Medulla oblongata (tissue), 1 donor: ENCODE data around the gene CCDC137.
"Not testable (repeated sequence)": the region's sequence is repeated elsewhere in the genome, so short reads cannot be mapped to it uniquely, and the experiment has no call there.

Source experiments
- DNase-seq: peaks from one replicate; pipeline ENCODE4 v3.0.0-alpha.2; 2015; ENCODE audit errors: extremely low spot score

CCDC137 gene

DNA sequence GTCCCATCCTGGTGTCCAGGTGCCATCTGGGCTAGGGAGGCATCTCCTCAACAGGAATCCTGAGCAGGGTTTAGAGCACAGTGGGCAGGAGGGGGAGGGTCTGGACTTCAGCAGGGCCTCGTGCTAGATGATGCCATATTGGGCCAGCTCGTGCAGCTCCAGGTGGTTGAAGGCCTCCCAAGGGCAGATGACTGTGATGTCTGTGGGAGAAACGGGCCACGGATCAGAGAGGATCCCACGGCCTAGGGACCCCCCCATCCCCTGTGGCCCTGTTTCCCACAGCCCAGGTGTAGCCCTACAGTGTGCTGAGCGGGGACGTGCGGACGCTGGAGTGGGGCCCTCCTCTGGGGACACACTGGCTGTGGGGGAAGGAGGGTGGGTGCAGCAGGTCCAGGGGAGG is 15.6 kb upstream of the CCDC137 start:
- no peak for DNase-seq

DNA sequence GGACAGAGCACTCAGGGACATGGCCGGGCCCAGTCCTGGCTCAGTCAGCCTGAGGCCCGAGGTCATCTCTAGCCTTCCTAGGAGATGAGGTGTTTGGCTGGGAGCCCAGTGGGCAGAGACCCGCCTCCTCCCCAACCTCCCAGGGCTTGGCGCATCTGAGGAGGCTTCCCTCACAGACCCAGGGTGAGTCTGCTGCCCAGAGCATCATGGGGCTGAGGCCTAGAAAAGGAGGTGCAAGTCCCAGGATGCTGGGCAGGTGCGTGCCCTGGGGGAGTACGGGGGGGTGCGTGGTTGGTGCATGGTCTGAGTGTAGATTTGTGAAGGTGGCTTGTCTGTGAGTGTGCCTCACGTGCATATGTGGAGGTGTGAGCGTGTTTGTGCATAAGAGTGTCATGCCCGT is 14.8 kb upstream of the CCDC137 start:
- no peak for DNase-seq

- no peak for DNase-seq
These were observed 13.4 kb upstream of the CCDC137 start for GRCh38 chr17:81652906-81653771.

DNA sequence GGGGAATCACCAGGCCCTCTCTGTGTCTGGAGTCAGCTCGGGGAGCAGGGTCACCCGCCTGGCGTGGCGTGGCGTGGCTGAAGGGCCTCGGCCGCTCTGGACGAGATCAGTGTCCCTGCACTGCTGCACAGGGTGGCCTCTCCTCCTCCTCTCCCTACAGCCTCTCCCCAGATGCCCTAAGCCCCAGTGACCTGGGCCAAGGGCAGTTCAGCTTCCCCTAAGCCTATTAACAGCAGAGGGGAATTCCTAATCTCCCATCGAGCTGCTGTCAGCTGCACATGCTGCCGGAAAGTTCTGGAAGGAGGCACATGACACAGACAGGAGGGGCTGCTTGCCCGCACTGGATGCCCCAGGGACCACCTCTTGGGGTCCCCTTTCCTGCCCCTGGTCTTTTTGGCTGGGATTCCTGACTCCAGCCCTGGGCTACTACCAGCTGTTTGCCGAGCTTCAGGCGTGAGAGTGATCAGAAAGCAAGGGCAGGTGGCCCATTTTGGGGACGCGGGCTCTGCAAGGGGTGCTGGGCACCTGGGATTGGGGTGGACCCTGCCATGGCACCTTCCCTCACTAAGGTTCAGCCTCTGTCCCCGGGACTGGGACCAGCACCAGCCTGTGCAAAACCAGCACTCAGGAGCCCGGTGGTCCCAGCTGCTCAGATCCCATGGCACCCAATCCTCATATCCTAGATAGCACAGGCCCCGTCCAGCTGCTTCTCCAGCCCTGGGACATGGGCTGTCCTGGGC is 11.0 kb upstream of the CCDC137 start:
- no peak for DNase-seq

- no peak for DNase-seq
These were observed 10.3 kb upstream of the CCDC137 start, which contains the start of gene PDE6G for GRCh38 chr17:81656118-81656743. PDE6G (minus strand) TSS chr17:81656542; CDS start chr17:81653305, 3,237 bp downstream.

GRCh38 chr17:81656835-81657234 is 9.7 kb upstream of the CCDC137 start:
- no peak for DNase-seq

DNA sequence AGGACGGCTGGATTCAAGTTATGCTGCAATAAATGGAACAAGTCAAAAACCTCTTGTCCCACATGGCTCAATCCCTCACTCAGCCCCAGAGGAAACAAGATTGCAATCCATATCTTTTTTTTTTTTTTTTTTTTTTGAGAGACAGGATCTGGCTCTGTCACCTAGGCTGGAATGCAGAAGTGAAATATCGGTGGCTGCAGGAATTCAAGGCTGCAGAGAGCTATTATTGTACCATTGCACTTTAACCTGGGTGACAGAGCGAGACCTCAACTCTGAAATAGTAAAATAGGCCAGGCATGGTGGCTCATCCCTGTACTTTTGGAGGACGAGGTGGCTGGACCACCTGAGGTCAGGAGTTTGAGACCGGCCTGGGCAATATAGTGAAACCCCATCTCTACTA is 7.5 kb upstream of the CCDC137 start:
- DNase-seq: no peak

- DNase-seq: no peak
These were observed 6.1 kb upstream of the CCDC137 start for GRCh38 chr17:81660441-81660840.

- DNase-seq: no peak
These were observed 4.5 kb upstream of the CCDC137 start for GRCh38 chr17:81662002-81662401.

GRCh38 chr17:81664051-81664470 is 2.5 kb upstream of the CCDC137 start:
- no peak for DNase-seq

DNA sequence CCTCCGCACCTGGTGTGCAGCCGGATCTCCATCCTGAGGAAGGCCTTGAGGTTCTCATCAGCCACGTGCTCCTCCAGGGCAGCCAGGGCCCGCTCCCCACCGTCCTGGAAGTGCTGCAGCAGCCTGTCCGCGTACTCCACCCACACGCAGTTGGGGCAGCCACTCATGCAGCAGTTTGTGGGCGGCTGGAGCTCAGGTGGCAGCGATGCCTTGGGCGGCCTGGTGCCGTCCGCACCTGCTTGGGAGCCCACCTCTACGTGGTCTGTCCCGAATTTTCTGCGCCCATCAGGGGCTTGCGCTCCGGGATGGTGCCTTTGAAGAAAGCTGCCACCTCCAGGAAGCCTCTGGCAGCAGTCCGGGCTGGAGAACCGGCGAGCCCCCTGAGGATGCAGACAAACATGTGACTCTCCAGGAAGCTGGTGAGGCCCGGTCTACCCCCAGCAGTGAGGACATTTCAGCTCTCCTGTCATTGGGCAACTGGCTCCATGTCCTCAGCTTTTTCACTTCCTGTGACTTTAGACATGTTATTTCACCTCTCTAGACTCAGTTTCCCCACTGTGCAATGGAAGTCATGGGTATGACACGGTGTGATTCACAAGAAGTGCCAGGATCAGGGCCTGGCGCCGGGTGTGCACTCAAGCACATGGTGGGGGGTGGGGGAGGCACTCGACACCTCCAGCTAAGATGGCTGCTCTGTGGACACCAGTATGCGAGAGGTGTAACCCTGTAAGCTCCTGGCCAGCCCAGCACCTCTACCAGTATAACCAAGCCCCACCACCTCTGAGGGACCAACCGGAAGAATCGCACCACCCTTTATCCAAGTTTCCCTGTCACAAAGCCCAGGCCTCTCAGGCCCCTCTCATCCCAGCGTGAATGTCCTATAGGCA is 1.1 kb upstream of the CCDC137 start:
- DNase-seq: no peak

GRCh38 chr17:81666092-81666341 is 520 bp upstream of the CCDC137 start:
- DNase-seq: no peak

GRCh38 chr17:81667754-81668153 is 1.2 kb downstream of the CCDC137 start:
- no peak for DNase-seq

DNA sequence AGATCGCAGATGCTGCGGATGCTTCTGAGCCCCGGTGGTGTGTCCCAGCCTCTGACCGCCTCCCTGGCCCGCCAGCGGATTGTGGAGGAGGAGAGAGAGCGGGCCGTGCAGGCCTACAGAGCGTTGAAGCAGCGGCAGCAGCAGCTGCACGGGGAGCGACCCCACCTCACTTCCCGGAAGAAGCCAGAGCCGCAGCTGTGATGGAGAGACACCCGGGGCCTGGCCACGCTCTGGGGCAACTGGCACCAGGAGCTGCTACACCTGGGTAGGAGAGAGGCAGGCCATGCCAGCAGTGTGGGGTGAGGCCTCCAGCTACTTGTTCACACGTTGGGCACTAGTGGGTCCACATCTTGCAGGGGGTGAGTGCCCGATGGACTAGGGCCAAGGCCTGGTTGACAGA is 6.0 kb downstream of the CCDC137 start:
- no peak for DNase-seq

GRCh38 chr17:81672954-81673353 is 6.4 kb downstream of the CCDC137 start:
- DNase-seq: no peak

DNA sequence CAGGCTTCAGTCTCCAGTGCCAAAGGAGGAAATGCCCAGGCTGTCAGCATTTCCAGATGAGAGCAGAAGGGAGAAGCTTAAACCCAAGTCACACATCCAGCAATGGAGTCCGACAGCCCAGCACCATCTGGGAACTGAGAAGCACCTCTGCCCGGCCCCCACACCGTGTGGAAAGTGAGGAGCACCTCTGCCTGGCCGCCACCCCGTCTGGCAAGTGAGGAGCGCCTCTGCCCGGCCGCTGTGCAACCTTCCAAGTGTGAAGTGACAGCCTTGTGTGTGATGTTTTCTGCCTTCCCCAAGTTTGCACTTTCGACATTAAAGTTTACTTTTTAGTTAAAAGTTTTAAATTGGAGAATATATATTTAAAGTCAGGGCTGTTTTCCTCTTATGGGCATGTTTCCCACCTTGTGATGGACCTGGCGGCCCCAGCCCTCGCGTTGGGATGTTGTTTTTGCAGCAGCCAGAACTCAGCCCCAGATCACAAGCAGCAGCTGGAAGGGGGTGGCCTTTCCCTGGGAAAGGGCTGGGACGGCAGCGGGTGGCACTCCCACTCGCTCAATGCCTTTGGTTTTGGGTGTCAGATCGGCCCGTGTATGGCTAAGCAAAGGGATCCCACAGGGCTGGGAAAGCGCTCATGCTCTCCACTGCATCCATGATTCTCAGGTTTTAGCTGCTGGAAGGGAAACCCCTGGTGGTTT is 7.2 kb downstream of the CCDC137 start:
- no peak for DNase-seq

GRCh38 chr17:81675515-81676221 is 9.1 kb downstream of the CCDC137 start:
- not testable (repeated sequence) for DNase-seq

- DNase-seq: no peak
These were observed 10.4 kb downstream of the CCDC137 start for GRCh38 chr17:81676906-81677305.

- no peak for DNase-seq
These were observed 13.6 kb downstream of the CCDC137 start for GRCh38 chr17:81680150-81680549.

GRCh38 chr17:81681672-81682071 is 15.1 kb downstream of the CCDC137 start:
- no peak for DNase-seq
